H1 (cell line): Measurements from ENCODE around the gene RGS9.

ENCODE experiments used
- EP300 ChIP-seq, 2 experiments: IDR thresholded peaks; 1 replicate in 1 of 2; 2 replicates in 1 of 2; pipeline ENCODE4 v1.6.1; 2011 to 2012; ENCODE audit warnings: low read depth in 2 of 2, low read length in 2 of 2, mild to moderate bottlenecking in 2 of 2, borderline replicate concordance in 1 of 2, inconsistent platforms in 1 of 2, moderate library complexity in 1 of 2
- EZH2 ChIP-seq: fragments of 200-600 bp; sonication (generic); IDR thresholded peaks from 2 replicates; pipeline ENCODE4 v1.7.1; 2012; ENCODE audit warnings: low read depth, mild to moderate bottlenecking, moderate library complexity, low read length, inconsistent platforms; ENCODE audit not compliant: severe bottlenecking

GRCh38 chr17:65243838-65244625 is 106.9 kb downstream of the RGS9 start:
- TF ChIP-seq EP300 (IDR thresholded peaks at IDR 0.05; ENCODE audit: borderline replicate concordance in 1 of 2, low read depth in 2 of 2, low read length in 2 of 2) (no peak), EZH2 (no peak)
